ENCODE results near the gene MESD. TPM values are rescaled to one million over a fixed set of nuclear protein-coding genes. Genes with fewer than 3 reads are reported as not detected.

Gene MESD
- total RNA-seq, 1 experiment from 2014 or later = 47.3 TPM

DNA sequence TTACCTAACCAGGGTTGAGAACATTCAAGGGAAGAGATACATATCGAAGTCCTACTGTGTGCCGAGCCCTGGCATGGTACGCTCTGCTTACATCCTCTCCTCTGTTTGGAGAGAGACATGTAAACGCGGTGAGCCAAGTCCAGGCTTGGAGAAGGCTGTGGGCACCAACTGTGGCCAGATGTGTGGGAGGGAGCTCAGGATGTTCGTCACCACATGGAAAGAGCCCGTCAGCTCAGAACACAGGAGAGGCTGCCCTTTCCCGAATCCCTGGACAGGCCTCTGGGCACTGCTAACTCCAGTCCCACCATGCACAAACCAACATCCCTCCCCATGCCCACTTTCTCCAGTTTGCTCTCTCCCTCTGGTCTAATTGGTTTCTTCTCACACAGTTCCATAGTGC lies 43.0 kb downstream of the MESD start:
- CTCF ChIA-PET = no interaction called here
- no peak overlapping the region for H3K27ac Mint-ChIP-seq (ENCODE audit: unreplicated experiment)
- no peak for DNase-seq
- intact Hi-C loops (cut with micrococcal nuclease; ENCODE audit: unreplicated experiment) = no loop called here
- TF ChIP-seq, protein P1, sequence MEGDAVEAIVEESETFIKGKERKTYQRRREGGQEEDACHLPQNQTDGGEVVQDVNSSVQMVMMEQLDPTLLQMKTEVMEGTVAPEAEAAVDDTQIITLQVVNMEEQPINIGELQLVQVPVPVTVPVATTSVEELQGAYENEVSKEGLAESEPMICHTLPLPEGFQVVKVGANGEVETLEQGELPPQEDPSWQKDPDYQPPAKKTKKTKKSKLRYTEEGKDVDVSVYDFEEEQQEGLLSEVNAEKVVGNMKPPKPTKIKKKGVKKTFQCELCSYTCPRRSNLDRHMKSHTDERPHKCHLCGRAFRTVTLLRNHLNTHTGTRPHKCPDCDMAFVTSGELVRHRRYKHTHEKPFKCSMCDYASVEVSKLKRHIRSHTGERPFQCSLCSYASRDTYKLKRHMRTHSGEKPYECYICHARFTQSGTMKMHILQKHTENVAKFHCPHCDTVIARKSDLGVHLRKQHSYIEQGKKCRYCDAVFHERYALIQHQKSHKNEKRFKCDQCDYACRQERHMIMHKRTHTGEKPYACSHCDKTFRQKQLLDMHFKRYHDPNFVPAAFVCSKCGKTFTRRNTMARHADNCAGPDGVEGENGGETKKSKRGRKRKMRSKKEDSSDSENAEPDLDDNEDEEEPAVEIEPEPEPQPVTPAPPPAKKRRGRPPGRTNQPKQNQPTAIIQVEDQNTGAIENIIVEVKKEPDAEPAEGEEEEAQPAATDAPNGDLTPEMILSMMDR (IDR thresholded peaks at IDR 0.05; ENCODE audit: unreplicated experiment) = no peak
- BruUV-seq (replicated peaks) = no TSS peak
- no peak overlapping the region for H3K4me3 Mint-ChIP-seq (ENCODE audit: low read depth, unreplicated experiment)
- H3K36me3 Mint-ChIP-seq (ENCODE audit: insufficient read depth, unreplicated experiment) = no peaks in the 10 kb centered on the region
- no peaks in the 10 kb centered on the region for H3K4me1 Mint-ChIP-seq (ENCODE audit: low read depth, unreplicated experiment)
- H3K27me3 Mint-ChIP-seq (ENCODE audit: unreplicated experiment) = no peaks in the 10 kb centered on the region
- no peaks in the 10 kb centered on the region for H3K9me3 Mint-ChIP-seq (ENCODE audit: low read depth, unreplicated experiment)

- no peak for DNase-seq
- no peaks in the 10 kb centered on the region for H3K4me1 Mint-ChIP-seq (ENCODE audit: low read depth, unreplicated experiment)
- no peaks in the 10 kb centered on the region for H3K36me3 Mint-ChIP-seq (ENCODE audit: insufficient read depth, unreplicated experiment)
- no peaks in the 10 kb centered on the region for H3K9me3 Mint-ChIP-seq (ENCODE audit: low read depth, unreplicated experiment)
- no TSS peak for BruUV-seq (replicated peaks)
- intact Hi-C loops (cut with micrococcal nuclease; ENCODE audit: unreplicated experiment) = no loop called here
- H3K27me3 Mint-ChIP-seq (ENCODE audit: unreplicated experiment) = no peaks in the 10 kb centered on the region
- CTCF ChIA-PET = no interaction called here
- no peak overlapping the region for H3K27ac Mint-ChIP-seq (ENCODE audit: unreplicated experiment)
- TF ChIP-seq, protein P1 (IDR thresholded peaks at IDR 0.05; ENCODE audit: unreplicated experiment) = no peak
- H3K4me3 Mint-ChIP-seq (ENCODE audit: low read depth, unreplicated experiment) = no peak overlapping the region
These were observed 44.0 kb downstream of the MESD start for GRCh38 chr15:80945605-80946004.

DNA sequence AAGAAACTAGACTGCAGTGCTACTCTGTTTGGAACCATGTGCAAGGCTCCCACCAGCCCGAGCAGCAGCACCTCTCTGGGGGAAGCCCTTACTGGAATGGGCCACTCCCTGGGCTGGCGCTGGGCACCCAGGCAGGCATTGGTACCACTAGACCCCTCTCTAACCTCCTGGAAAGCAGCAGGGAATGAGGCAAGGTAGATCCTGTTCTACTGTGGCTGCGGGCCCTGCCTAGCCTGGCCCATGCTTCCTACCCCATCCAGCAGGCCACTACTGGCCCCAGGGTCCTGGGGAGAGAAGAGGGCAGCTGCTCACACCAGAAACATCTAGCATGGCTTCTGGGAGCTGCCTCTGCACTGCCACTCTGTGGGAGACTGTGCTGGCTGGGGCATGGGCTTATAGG lies 44.8 kb downstream of the MESD start:
- TF ChIP-seq, protein P1 (IDR thresholded peaks at IDR 0.05; ENCODE audit: unreplicated experiment) = no peak
- Mint-ChIP-seq H3K4me1 (ENCODE audit: low read depth, unreplicated experiment) (no peaks in the 10 kb centered on the region), H3K36me3 (ENCODE audit: insufficient read depth, unreplicated experiment) (no peaks in the 10 kb centered on the region), H3K4me3 (ENCODE audit: low read depth, unreplicated experiment) (no peak overlapping the region), H3K27ac (ENCODE audit: unreplicated experiment) (no peak overlapping the region), H3K9me3 (ENCODE audit: low read depth, unreplicated experiment) (no peaks in the 10 kb centered on the region), H3K27me3 (ENCODE audit: unreplicated experiment) (no peaks in the 10 kb centered on the region)
- DNase-seq = no peak
- intact Hi-C loops (cut with micrococcal nuclease; ENCODE audit: unreplicated experiment) = no loop called here
- BruUV-seq (replicated peaks) = no TSS peak
- CTCF ChIA-PET = interaction anchor here (0.6 kb wide), 1 partner anchor 150 kb away, joined by 3 read pairs; no protein-coding TSS in a partner anchor

- no peak for DNase-seq
- H3K4me1 Mint-ChIP-seq (ENCODE audit: low read depth, unreplicated experiment) = no peaks in the 10 kb centered on the region
- no peaks in the 10 kb centered on the region for H3K9me3 Mint-ChIP-seq (ENCODE audit: low read depth, unreplicated experiment)
- no peak overlapping the region for H3K27ac Mint-ChIP-seq (ENCODE audit: unreplicated experiment)
- CTCF ChIA-PET = no interaction called here
- no TSS peak for BruUV-seq (replicated peaks)
- no peak overlapping the region for H3K4me3 Mint-ChIP-seq (ENCODE audit: low read depth, unreplicated experiment)
- H3K27me3 Mint-ChIP-seq (ENCODE audit: unreplicated experiment) = no peaks in the 10 kb centered on the region
- intact Hi-C loops (cut with micrococcal nuclease; ENCODE audit: unreplicated experiment) = no loop called here
- TF ChIP-seq, protein P1 (IDR thresholded peaks at IDR 0.05; ENCODE audit: unreplicated experiment) = no peak
- no peaks in the 10 kb centered on the region for H3K36me3 Mint-ChIP-seq (ENCODE audit: insufficient read depth, unreplicated experiment)
These were observed 46.7 kb downstream of the MESD start for GRCh38 chr15:80942746-80943565.

Data from Calu3 (cell line).